COR-L47 (cell line): ENCODE results near the gene SLMAP.
"Not testable (repeated sequence)": the region's sequence is repeated elsewhere in the genome, so short reads cannot be mapped to it uniquely, and the experiment has no call there.

Experiments
- DNase-seq: peaks from one replicate; lab custom pipeline; 2025; lab: John Stamatoyannopoulos, UW

Gene SLMAP

DNA sequence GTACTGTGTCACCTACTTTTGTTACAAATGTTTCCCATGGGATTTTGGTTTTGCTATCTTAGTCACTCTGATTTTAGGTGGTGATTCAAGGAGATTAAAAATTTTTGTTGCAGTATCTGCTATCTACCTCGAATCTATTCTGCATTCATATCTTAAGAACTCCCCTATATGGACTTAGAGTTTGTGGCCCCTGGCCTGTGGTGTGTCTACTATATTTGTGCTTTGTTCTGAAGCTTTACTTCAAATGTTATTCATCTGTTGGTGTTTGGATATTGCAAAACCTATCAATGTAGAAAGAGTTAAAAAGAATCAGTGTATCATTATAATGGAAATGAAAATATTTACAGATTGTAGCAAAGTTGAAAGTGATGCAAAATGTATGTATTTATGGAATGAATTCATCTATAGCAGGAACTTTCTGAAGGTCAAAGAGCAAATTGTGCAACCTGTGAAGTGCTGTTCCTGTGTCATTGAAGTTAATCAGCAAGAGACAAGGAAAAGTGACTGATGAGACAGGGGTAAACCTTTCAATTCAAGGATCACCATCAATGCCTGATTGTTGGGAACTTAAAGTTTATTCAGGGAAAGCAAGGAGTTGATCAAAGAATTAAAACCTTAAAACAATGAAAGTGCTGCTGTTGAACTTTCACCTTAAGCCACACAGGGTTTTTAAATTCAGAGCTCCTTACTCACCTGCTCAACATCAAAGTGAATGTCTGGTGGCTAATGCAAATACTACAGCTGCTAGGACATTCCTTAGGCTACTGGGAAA, 71.0 kb downstream of the SLMAP start:
- no peak for DNase-seq

DNA sequence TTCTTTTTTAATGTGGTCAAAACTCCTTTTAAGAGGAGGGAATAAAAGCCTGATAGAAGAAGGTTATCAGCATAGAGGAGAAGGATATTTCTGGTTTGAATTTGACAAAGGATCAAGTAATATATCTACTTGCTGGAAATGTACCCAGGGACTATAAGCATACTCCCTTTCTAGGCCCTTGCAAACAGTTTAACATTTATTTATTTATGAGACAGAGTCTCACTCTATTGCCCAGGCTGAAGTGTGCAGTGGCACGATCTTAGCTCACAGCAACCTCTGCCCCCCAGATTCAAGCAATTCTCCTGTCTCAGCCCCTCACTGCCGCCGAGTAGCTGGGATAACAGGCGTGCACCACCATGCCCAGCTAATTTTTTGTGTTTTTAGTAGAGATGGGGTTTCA, 71.6 kb downstream of the SLMAP start:
- DNase-seq, result no peak

DNA sequence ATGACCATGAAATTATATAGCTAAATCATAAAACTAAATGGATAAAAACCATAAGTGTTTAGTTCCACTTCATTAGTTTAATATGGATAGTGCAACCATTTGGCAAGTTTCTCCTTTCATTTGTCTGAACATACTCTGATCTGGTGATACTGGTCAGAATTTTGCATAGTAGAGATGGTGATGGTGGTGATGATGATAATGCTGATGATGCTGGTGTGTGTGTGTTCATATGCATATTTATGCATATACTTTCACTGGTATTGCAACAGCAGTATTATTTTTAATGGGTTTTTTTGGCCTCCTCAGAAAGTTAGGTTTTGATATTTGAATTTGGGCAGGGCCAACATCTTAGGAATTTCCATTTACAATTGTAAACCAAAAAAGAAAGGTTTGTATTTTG, 76.4 kb downstream of the SLMAP start:
- DNase-seq, result no peak

DNA sequence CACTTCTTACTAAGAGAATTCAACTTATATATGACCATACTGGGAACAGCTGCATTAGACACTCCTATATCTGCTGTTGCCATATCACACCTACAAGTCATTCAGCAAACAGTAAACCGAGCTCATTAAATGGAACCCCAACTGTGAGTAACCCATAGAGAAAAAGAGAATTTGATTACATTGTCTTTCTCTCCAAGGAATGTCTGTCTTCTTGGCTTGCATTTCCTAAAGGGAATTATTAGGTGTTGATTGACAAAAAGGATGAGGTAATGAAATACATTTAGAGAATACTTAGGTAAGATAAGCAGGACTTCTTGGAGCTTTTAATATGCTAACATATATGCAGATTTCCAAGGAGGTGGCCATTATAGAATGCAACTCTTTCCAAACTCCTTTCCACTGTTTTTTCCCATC, 76.8 kb downstream of the SLMAP start:
- DNase-seq, result no peak

DNA sequence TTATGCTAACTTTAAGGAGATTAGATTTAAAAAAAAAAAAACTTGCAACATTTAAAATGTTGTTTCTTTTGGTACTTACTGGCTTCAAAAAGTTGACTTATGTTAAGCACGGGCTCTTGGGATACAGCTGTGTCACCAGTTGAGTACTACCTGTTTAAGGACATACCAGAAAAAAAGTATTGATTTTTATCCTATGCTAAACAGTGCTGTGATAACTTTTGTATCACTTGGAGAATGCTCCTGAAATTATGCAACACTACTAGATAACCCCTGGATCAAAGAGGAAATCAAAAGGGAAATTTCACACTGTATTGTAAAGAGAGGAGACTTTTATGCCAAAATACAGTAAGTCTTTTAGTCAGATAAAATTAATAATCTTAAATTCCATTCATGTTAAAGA, 77.7 kb downstream of the SLMAP start:
- no peak for DNase-seq

DNA sequence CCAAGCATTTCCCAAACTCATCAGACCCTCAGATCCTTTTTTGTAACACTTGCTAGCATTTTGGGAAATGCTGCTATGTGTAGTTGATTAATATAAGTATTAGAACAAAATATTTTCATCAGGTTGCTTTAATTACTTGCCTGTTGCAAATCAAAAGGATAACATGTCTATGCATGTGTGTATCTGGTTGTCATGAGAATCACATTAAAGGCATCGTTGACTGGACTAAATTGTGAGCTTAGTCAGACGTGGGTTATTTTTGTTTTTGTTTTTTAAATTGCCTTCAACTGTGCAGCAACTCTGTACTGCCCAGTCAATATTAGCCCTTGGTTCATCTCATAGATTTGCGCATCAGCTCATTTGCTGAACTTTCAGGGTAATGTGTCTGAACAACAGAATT, 81.6 kb downstream of the SLMAP start:
- no peak for DNase-seq

- DNase-seq, result no peak
Observed at GRCh38 chr3:57838627-57839026, 82.5 kb downstream of the SLMAP start.

DNA sequence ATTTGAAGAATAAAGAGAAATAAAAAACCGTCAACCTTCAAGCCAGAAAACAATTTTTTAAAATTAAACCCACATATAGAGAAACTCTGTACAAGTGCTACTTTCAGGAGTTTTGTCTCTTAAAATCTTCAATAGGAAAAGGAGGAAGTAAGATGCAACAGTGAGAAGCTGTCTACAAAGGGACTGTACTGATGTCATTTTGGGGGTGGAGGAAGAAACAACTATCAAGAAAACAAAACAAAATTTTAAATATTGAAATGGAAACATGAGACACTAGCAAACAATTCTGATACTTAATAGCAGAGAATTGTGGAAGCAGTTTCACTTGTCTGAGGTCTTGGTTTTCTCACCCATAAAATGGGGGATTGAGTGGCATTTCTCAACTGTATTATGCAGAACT, 84.4 kb downstream of the SLMAP start:
- DNase-seq, result no peak

DNA sequence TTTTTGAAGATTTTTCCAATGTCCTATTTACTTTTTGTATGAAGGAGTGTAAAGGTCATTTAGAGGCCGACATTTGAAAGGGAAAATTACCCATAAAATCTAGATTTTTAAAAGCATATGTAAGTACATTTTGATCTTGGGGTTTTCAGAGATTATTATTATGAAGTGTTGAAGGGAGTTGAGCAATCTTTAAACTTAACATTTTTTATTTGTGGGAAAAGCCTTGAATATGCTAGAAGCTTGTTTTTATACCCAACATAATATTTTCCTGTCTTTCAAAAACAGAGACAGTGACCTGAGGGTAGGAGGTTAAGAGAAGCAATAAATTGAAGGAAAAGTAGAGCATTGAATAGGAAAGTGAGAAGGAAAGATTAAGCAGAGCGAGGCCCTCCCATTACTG, 85.7 kb downstream of the SLMAP start:
- no peak for DNase-seq

DNA sequence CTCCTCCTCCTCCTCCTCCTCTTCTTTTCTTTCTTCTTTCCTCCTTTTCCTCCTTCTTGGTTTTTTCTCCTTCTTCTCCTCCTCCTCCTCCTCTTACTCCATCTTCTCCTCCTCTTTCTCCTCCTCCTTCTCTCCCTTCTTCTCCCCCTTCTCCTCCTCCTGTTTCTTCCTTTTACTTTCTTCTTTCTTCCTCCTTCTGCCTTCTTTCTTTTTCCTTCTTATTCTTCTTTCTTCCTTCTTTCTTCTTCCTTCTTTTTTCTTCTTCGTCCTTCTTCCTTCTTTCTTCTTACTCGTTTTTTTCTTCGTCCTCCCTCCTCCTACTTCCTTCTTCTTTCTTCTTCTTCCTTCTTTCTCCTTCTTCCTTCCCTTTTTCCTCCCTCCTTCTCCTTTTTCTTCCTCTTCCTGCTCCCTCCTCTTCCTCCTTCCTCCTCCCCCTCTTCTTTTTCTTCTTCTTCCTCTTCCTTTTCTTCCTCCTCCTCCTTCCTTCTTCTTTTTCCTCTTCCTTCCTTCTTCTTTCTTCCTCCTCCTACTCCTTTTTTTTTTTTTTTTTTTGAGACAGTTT, 92.1 kb downstream of the SLMAP start:
- no peak for DNase-seq

- no peak for DNase-seq
Observed at GRCh38 chr3:57851304-57851703, 95.2 kb downstream of the SLMAP start.

- no peak for DNase-seq
Observed at GRCh38 chr3:57852896-57853295, 96.8 kb downstream of the SLMAP start.

DNA sequence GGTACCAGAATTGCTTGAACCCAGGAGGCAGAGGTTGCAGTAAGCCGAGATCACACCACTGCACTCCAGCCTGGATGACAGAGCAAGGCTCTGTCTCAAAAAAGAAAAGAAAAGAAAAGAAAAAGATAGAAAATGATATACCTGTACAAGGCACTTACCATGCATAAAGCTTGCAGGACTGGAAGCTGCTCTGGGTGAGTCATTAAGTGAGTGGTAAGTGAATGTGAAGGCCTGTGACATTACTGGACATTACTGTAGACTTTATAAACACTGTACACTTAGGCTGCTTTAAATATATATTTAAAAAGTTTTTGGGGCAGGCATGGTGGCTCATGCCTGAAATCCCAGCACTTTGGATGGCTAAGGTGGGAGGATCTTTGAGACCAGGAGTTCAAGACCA, 99.2 kb downstream of the SLMAP start:
- no peak for DNase-seq

- no peak for DNase-seq
Observed at GRCh38 chr3:57855943-57856342, 99.8 kb downstream of the SLMAP start.

GRCh38 chr3:57856675-57857074, 100.6 kb downstream of the SLMAP start:
- no peak for DNase-seq

- no peak for DNase-seq
Observed at GRCh38 chr3:57862894-57863293, 106.8 kb downstream of the SLMAP start.

- no peak for DNase-seq
Observed at GRCh38 chr3:57863380-57863779, 107.3 kb downstream of the SLMAP start.

DNA sequence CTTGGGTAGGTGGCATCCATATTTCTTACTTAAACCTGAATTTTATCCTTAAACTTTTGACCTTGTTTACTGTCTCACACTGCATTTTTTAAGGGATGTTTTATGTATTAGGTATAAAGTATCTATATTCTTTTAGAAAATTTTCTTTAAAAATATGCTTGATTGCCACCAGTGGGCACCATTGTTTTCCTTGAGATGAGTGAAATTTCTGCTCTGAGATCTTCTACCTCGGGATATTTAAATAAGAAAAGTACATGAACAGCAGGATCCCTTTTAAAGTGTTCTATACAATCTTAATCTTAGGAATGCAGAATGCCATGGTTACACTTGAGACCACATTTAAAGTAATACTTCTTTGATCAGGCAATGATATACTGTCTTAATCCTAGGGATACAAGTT, 108.7 kb downstream of the SLMAP start:
- no peak for DNase-seq

DNA sequence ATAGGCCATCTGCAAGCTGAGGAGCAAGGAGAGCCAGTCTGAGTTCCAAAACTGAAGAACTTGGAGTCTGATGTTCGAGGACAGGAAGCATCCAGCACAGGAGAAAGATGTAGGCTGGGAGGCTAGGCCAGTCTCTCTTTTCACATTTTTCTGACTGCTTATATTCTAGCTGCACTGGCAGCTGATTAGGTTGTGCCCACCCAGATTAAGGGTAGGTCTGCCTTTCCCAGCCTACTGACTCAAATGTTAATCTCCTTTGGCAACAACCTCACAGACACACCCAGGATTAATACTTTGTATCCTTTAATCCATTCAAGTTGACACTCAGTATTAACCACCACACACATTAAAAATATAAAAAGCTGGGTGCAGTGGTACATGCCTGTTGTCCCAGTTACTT, 113.0 kb downstream of the SLMAP start:
- DNase-seq, result not testable (repeated sequence)

DNA sequence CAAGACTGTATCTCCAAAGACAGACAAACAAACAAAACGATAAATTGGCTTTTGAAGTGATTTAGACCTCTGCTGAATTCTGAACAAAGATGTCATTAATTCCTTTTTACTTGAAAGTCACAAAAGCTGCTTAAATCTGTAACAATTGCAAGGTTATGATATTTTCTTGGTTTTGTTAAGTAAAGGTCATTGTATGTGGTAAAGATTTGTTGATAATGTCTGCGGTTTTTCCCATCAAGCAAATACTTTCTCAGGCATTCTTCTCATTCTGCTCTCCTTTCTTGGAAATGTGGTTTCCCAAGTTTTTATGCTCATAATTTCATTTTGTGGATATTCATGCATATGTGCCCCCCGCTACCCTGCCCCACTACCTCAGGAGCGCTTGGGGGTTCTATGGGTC, 116.5 kb downstream of the SLMAP start:
- no peak for DNase-seq

- DNase-seq, result no peak
Observed at GRCh38 chr3:57876632-57877031, 120.5 kb downstream of the SLMAP start.

DNA sequence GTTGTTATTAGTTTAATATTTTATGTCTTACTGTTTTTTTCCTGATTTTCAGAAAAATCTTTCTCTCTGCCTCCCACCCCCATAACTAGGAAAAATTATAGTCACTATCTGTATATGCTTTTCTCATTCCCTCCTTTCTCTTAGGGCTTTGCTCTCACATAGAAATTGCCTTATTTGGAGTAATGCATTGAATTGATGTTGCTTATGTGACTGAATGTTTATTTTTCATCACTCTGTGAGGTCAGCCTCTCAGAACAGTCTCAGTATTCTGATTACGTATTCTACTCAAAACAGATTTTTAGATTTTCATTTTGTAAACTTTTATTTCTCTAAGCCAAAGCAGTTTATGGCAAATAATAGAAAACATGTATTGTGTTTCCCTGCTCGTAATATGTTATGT, 121.0 kb downstream of the SLMAP start:
- no peak for DNase-seq

GRCh38 chr3:57884436-57884835, 128.3 kb downstream of the SLMAP start:
- DNase-seq, result not testable (repeated sequence)

- DNase-seq, result no peak
Observed at GRCh38 chr3:57889807-57890206, 133.7 kb downstream of the SLMAP start.
